Body of pancreas (tissue), 4 donors: Measurements from ENCODE around the gene CLRN1. TPM values are rescaled to one million over a fixed set of nuclear protein-coding genes. Genes with fewer than 3 reads are reported as not detected.

Experiments used
- ATAC-seq: fragments of 150-250 bp; one replicate; pipeline ENCODE4 v1.9.1; 2016
- DNase-seq, 4 donors: peaks; one replicate each; pipeline ENCODE4 v3.0.0-alpha.2; 2019
- H3K27ac ChIP-seq, 4 donors: fragments of 200-600 bp; sonication (generic); 1 replicate in 3 of 4; 2 replicates in 1 of 4; pipeline versions ENCODE4 v1.5.1 to v1.6.1; 2016 to 2019; ENCODE audit warnings: mild to moderate bottlenecking in 1 of 4, mixed read lengths in 1 of 4, moderate library complexity in 1 of 4
- H3K27me3 ChIP-seq, 2 donors: fragments of 200-600 bp; sonication (generic); one replicate each; pipeline ENCODE4 v1.6.0; 2016; ENCODE audit warnings: mild to moderate bottlenecking in 1 of 2
- H3K36me3 ChIP-seq, 2 donors: fragments of 200-600 bp; sonication (generic); replicated peaks in 1 of 2; 2 replicates each; pipeline ENCODE4 v1.5.1; 2016; ENCODE audit warnings: low read depth in 2 of 2; ENCODE audit not compliant: insufficient read depth in 1 of 2
- H3K4me1 ChIP-seq: fragments of 200-600 bp; sonication (generic); one replicate; pipeline ENCODE4 v1.6.0; 2016
- H3K4me3 ChIP-seq, 2 donors: fragments of 200-600 bp; sonication (generic); 1 replicate in 1 of 2; 2 replicates in 1 of 2; pipeline ENCODE4 v1.5.1; 2016 to 2019
- H3K9me3 ChIP-seq, 3 donors: fragments of 200-600 bp; sonication (generic); 1 replicate in 2 of 3; 2 replicates in 1 of 3; pipeline ENCODE4 v1.5.1; 2016
- CTCF ChIP-seq, 7 experiments: fragments of 450-650 bp in 4 of 7; fragments of 200-600 bp in 3 of 7; sonication (generic) in 3 of 7; IDR thresholded peaks; one replicate each; pipeline ENCODE4 v1.5.1; 2016 to 2019; ENCODE audit warnings: antibody characterized with exemption in 7 of 7
- POLR2A ChIP-seq, 3 donors: fragments of 450-650 bp; IDR thresholded peaks; one replicate each; pipeline ENCODE4 v1.6.1; 2016; ENCODE audit warnings: antibody characterized with exemption in 3 of 3, mild to moderate bottlenecking in 2 of 3
- WGBS, 2 donors: methylation state at CpG; one replicate each; pipeline ENCODE4 v1.1.5; 2017; 5-methylcytosine and 5-hydroxymethylcytosine counted together
- intact Hi-C: fragments of 100-400 bp; cut with DNase I; formaldehyde crosslinking; loops from one replicate; pipeline ENCODE4 v1.15.1; 2023
- total RNA-seq, 2 donors: library from RNA; depleted of rRNA; stranded (reverse); fragments of >200 nt; gene quantifications; one replicate each; pipeline ENCODE4 v1.1.0, GENCODE V29; 2016

CLRN1 gene
- total RNA-seq, 2 donors from 2014 or later, result not detected

DNA sequence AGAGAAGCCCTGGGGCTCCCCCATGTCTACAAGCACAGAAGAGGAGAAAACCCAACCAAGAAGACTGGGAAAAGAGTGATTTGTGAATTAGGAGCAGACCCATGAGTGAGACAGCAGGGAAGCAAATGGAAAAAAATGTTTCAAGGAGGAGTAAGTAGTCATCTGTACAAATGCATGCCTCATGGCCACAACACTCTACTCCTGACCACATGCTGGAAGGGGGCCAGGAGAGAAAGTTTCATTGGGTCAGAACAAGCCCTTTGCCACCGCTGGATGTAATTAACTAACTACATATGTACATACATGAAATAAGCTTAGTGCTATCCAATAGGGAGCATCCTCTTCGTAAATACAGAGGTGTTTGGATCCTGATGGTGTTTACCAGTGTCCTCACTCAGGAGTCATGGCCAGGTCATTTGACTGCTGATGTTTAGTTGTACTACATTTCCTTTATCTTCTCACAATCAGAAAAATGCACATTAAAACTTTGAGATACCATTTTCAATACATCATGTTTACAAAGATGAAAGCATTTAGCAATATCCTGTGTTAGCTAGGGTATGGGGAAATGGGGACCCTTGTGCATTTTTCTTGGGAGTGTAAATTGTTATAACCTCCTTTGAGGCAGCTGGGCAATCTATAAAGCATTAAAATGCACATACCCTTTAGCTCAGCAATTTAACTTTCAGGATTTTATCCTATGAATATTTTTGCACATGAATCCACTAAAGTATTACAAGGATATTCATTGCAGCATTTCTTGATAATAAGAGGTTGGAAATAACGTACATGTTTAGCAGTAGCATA, 27.1 kb downstream of the CLRN1 start:
- ATAC-seq, result no peak
- no peak overlapping the region for H3K4me3 ChIP-seq
- no peaks in the 10 kb centered on the region for H3K36me3 ChIP-seq
- TF ChIP-seq POLR2A (IDR thresholded peaks at IDR 0.05), result no peak
- TF ChIP-seq CTCF (IDR thresholded peaks at IDR 0.05), result no peak
- H3K27ac ChIP-seq, result no peak overlapping the region
- H3K4me1 ChIP-seq, result no peaks in the 10 kb centered on the region
- DNase-seq, result no peak
- no peaks in the 10 kb centered on the region for H3K27me3 ChIP-seq
- intact Hi-C loops, result no loop called here
- WGBS, 2 donors, result 55 to 56% methylated on average over 3 of the region's 3 CpGs
- H3K9me3 ChIP-seq, result no peaks in the 10 kb centered on the region

DNA sequence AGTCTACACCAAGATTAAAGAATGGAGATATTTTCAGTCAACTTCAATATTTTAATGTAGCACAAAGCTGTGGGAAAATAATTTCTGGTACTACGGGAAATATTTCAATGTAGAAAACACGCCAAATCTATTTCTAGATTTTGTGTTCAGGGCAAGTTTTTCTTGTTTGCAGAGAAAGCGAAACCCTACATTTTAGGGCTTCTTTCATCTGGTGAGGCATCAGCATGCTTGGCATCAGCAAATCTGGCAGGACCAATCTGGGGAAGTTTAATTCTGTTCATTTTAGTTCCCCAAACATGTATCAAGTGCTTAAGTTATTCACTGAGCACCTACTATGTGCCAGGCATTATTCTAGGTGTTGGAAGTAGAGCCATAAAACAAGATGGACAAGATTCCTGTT, 30.3 kb downstream of the CLRN1 start:
- ATAC-seq (no peak), DNase-seq (no peak)
- WGBS, 2 donors, result 52 to 53% methylated on average over 3 of the region's 3 CpGs
- Histone ChIP-seq H3K36me3 (no peaks in the 10 kb centered on the region), H3K4me1 (no peaks in the 10 kb centered on the region), H3K9me3 (no peaks in the 10 kb centered on the region), H3K27me3 (no peaks in the 10 kb centered on the region), H3K4me3 (no peak overlapping the region), H3K27ac (no peak overlapping the region)
- TF ChIP-seq CTCF (IDR thresholded peaks at IDR 0.05), result no peak
- TF ChIP-seq POLR2A (IDR thresholded peaks at IDR 0.05), result no peak
- intact Hi-C loops, result no loop called here

DNA sequence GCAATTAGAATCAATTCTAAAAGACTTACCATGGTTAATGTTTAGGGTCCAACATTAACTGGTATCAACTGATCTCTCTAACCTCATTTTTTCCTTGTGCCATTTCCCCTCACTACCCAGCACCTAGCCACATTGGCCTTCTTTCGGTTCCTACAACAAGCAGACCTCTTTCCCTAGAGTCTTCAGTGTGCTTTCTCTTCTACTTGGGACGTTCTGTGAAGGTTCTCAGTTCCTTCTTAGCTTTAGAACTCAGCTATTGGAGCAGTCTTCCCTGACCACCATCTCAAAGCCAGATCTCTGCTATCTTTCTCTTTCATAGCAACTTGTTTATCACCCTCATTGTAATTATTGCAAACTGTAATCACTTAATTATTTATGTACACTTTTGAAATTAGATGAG, 35.8 kb downstream of the CLRN1 start:
- Histone ChIP-seq H3K27me3 (no peaks in the 10 kb centered on the region), H3K27ac (no peak overlapping the region), H3K36me3 (no peaks in the 10 kb centered on the region), H3K4me1 (no peaks in the 10 kb centered on the region), H3K9me3 (no peaks in the 10 kb centered on the region), H3K4me3 (no peak overlapping the region)
- ATAC-seq (no peak), DNase-seq (no peak)
- 39 to 46% methylated on average over 2 of the region's 2 CpGs for WGBS, 2 donors
- intact Hi-C loops, result loop anchor here (10.0 kb wide), 1 partner anchor 208 kb away; no protein-coding TSS in a partner anchor
- no peak for TF ChIP-seq CTCF (IDR thresholded peaks at IDR 0.05)
- TF ChIP-seq POLR2A (IDR thresholded peaks at IDR 0.05), result no peak

- H3K36me3 ChIP-seq, result no peaks in the 10 kb centered on the region
- H3K27ac ChIP-seq, result no peak overlapping the region
- intact Hi-C loops, result loop anchor here (10.0 kb wide), 1 partner anchor 211 kb away; no protein-coding TSS in a partner anchor
- whole genome bisulfite sequencing, 2 donors, result 0 to 30% methylated on average over 1 of the region's 1 CpG
- H3K9me3 ChIP-seq, result no peaks in the 10 kb centered on the region
- no peaks in the 10 kb centered on the region for H3K27me3 ChIP-seq
- H3K4me3 ChIP-seq, result no peak overlapping the region
- ATAC-seq (no peak), DNase-seq (no peak)
- no peak for TF ChIP-seq POLR2A (IDR thresholded peaks at IDR 0.05)
- no peak for TF ChIP-seq CTCF (IDR thresholded peaks at IDR 0.05)
- H3K4me1 ChIP-seq, result no peaks in the 10 kb centered on the region
Observed at GRCh38 chr3:150933473-150933995, 39.0 kb downstream of the CLRN1 start.
